Measurements from ENCODE around the gene GPATCH8.

GRCh38 chr17:44384281-44384822 lies 118.9 kb downstream of the GPATCH8 start:
- TF ChIP-seq, protein P1, sequence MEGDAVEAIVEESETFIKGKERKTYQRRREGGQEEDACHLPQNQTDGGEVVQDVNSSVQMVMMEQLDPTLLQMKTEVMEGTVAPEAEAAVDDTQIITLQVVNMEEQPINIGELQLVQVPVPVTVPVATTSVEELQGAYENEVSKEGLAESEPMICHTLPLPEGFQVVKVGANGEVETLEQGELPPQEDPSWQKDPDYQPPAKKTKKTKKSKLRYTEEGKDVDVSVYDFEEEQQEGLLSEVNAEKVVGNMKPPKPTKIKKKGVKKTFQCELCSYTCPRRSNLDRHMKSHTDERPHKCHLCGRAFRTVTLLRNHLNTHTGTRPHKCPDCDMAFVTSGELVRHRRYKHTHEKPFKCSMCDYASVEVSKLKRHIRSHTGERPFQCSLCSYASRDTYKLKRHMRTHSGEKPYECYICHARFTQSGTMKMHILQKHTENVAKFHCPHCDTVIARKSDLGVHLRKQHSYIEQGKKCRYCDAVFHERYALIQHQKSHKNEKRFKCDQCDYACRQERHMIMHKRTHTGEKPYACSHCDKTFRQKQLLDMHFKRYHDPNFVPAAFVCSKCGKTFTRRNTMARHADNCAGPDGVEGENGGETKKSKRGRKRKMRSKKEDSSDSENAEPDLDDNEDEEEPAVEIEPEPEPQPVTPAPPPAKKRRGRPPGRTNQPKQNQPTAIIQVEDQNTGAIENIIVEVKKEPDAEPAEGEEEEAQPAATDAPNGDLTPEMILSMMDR (IDR thresholded peaks at IDR 0.05), result no peak
- TF ChIP-seq POLR2A (IDR thresholded peaks at IDR 0.05), result no peak

Data from esophagus squamous epithelium (tissue), 4 donors.